GM12875 (cell line): ENCODE measurements around the gene UNC5B.

Experiments used
- H3K4me3 ChIP-seq: one replicate; pipeline ENCODE4 v1.5.1; 2011; ENCODE audit warnings: low read depth, low read length, control low read depth
- TF ChIP-seq, protein P1 (sequence below): IDR thresholded peaks from 2 replicates; pipeline ENCODE4 v1.5.1; 2011; ENCODE audit warnings: low read depth, mild to moderate bottlenecking, control low read depth, inconsistent platforms, low read length, moderate library complexity, borderline replicate concordance; ENCODE audit not compliant: insufficient read depth

UNC5B gene

DNA sequence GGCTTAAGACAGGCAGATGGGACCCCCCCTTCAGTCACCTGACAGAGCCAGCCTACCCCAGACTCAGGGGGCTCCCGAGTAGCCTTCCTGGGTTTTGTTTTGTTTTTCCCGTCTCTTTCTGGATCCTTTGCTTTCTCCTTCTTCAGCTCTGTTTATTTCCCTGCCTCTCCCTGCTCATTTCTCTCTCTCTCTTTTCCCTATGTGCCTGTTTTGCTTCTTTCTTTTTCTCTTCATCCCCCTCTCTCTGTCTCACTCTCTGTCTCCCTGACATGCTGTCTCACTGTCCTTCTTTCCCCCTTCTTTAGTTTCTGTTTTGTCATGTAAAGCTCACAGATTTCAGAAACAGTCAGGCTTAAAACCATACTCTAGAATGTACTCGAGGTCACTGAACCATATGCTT is 68.5 kb downstream of the UNC5B start:
- no peak overlapping the region for H3K4me3 ChIP-seq
- TF ChIP-seq, protein P1, sequence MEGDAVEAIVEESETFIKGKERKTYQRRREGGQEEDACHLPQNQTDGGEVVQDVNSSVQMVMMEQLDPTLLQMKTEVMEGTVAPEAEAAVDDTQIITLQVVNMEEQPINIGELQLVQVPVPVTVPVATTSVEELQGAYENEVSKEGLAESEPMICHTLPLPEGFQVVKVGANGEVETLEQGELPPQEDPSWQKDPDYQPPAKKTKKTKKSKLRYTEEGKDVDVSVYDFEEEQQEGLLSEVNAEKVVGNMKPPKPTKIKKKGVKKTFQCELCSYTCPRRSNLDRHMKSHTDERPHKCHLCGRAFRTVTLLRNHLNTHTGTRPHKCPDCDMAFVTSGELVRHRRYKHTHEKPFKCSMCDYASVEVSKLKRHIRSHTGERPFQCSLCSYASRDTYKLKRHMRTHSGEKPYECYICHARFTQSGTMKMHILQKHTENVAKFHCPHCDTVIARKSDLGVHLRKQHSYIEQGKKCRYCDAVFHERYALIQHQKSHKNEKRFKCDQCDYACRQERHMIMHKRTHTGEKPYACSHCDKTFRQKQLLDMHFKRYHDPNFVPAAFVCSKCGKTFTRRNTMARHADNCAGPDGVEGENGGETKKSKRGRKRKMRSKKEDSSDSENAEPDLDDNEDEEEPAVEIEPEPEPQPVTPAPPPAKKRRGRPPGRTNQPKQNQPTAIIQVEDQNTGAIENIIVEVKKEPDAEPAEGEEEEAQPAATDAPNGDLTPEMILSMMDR, result no peak

DNA sequence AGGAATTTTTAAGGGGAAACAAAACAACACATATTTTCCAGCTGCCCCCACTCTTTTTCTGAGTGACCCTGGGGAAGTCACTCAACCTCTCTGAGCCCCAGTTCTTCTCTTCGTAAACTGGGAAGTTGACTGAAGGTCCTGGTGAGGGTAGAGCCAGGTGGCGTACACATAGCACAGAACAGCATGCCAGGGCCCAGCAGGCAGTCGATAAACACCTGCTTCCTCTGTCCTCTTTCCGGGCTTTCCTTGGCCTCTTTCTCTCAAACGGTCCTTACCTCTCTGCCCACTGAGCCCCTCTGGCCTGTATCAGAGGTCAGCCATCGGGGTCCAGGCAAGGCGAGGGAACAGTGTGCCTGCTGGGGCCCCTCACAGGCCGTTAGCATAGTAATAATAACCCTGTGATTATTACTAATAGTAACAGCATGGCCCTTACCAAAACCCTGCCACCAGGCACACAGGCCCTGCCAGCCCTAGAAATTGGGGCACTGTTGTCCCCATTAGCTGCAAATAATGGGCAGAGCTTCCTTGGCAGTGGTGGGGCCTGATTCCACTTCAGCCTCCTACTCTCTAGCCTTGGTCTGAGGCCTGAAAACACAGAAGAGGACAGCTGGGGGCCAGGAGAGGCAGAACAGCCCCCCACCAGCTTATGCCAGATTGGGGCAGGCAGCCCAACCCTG is 69.4 kb downstream of the UNC5B start:
- TF ChIP-seq, protein P1, result no peak
- no peak overlapping the region for H3K4me3 ChIP-seq

DNA sequence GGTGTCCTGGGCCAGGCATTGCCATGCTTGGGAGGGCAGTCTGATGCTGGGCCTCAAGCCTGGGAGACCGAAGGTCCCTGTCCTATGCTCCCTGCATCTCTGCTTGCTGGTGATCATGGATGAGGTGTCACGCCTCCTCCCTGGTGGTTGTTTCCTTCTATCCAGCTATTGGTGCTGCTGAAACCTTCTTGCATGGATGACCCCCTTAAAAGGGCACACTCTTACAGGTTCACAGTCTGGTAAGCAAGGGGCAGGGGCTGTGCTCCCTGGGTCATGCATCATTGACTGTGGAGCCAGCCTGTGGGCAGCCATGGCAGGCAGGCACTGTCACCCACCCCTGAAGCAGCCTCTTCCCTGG is 69.9 kb downstream of the UNC5B start:
- TF ChIP-seq, protein P1, result no peak

DNA sequence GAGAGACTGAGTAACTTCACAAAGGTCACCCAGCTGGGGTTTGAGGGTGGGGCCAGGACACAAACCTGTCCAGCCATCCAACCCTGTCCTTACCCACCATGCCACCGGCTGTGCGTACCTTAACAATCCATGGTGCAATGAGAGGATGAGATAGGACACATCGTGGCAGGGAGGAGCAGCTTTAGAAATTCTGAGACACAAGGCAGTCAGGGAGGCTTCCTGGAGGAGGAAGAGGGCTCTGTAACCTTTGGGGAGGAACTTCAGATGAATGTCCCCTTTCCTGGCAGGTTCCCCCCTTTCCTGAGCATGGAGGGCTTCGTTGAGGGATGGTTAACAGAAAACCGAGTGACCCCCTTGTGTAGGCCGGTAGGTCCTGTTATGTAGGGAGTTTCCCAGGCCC is 71.0 kb downstream of the UNC5B start:
- no peak overlapping the region for H3K4me3 ChIP-seq
- TF ChIP-seq, protein P1, result no peak

More for the DNA sequence above, 69.9 kb downstream of the UNC5B start:
- H3K4me3 ChIP-seq, result no peak overlapping the region

DNA sequence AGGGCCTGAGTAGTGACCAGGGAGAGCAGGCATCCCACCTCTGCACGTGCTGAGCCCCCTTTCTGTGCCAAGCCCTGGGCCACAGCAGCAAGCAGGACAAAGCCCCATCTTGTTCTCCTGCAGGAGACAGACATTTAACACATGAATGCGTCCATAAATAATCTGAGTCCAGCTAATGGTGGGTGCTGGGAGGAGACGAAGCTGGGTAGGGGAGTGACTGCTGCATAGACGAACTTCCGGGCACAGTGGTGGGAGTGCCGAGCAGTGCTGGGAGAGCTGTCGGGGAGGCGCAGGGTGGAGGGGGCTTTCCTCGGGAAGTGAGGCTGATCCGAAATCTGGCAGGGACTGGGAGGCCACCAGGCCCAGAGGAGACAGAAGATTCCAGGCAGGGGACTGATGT is 71.5 kb downstream of the UNC5B start:
- no peak overlapping the region for H3K4me3 ChIP-seq
- TF ChIP-seq, protein P1, result no peak

DNA sequence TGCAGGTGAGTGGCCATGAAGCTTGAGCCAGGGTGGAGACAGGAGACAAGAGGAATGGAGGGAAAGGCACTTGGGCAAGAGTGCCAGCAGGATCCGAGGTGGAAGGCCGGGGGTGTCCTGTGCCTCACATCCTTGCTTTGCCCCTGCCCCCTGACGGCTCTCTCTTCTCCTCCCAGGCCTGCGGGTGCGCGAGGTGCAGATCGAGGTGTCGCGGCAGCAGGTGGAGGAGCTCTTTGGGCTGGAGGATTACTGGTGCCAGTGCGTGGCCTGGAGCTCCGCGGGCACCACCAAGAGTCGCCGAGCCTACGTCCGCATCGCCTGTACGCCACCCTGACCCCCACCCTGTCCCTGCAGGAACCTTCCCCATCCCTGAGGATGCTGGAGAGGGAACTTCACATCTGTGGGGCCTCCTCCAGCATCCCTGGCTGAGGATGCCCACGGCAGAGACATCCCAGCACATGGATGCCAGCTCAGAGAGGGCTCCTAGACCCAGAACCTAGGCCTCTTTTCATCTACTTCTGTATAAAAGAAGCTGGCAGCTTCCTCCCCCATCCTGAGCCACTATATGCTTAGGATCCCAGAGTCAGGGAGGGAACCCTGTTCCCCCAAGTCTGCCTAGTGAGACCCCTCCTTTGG is 72.3 kb downstream of the UNC5B start:
- TF ChIP-seq, protein P1, result no peak
- H3K4me3 ChIP-seq, result no peak overlapping the region

DNA sequence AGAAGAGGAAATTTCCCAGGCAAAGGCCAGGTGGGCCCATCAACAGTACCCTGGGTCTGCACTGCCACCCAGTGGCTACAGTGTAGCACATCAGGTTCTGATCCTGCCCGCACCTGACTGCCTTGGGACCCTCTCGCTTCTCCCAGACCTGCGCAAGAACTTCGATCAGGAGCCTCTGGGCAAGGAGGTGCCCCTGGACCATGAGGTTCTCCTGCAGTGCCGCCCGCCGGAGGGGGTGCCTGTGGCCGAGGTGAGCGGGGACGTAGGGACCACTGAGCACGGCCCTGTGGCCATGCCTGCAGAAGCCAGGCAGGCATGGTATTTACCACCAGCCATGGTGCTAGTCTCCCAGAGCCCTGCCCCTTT is 72.8 kb downstream of the UNC5B start:
- TF ChIP-seq, protein P1, result peak; percentile 82

More for the DNA sequence above, 72.8 kb downstream of the UNC5B start:
- H3K4me3 ChIP-seq, result no peak overlapping the region
